HFF-Myc (cell line): ENCODE measurements around the gene PRR15.

Source experiments
- DNase-seq: peaks from one replicate; pipeline ENCODE4 v3.0.0-alpha.2; 2011; ENCODE audit warnings: low read depth; ENCODE audit errors: extremely low read depth
- H3K4me3 ChIP-seq: replicated peaks from 2 replicates; pipeline ENCODE4 v1.5.1; 2011; ENCODE audit warnings: low read depth, mild to moderate bottlenecking, control low read depth, low read length
- TF ChIP-seq, protein P1 (sequence below): IDR thresholded peaks from 2 replicates; pipeline ENCODE4 v1.5.1; 2012; ENCODE audit warnings: mild to moderate bottlenecking, low read depth, low read length, control low read depth; ENCODE audit errors: missing control alignments

Gene PRR15

DNA sequence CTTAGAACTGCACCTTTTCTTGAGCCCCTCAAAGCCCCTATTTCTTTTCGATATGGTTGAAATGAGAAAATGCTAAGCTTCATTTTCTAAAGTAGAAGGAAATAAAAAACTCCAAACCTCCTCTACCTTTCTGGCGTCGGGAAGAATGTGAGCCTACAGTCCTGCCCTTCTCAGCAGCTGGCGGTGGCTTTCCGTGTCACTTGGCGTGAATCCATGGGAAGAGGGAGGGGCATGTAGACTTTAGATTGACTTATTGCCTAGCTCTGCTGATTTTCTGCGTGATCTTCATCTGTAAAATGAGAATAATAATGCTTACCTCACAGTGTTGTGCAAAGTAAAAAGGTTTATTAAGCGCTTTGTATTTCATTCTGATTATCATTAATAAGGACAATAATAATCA, 35.0 kb downstream of the PRR15 start:
- no peak for DNase-seq
- TF ChIP-seq, protein P1, sequence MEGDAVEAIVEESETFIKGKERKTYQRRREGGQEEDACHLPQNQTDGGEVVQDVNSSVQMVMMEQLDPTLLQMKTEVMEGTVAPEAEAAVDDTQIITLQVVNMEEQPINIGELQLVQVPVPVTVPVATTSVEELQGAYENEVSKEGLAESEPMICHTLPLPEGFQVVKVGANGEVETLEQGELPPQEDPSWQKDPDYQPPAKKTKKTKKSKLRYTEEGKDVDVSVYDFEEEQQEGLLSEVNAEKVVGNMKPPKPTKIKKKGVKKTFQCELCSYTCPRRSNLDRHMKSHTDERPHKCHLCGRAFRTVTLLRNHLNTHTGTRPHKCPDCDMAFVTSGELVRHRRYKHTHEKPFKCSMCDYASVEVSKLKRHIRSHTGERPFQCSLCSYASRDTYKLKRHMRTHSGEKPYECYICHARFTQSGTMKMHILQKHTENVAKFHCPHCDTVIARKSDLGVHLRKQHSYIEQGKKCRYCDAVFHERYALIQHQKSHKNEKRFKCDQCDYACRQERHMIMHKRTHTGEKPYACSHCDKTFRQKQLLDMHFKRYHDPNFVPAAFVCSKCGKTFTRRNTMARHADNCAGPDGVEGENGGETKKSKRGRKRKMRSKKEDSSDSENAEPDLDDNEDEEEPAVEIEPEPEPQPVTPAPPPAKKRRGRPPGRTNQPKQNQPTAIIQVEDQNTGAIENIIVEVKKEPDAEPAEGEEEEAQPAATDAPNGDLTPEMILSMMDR, result no peak

DNA sequence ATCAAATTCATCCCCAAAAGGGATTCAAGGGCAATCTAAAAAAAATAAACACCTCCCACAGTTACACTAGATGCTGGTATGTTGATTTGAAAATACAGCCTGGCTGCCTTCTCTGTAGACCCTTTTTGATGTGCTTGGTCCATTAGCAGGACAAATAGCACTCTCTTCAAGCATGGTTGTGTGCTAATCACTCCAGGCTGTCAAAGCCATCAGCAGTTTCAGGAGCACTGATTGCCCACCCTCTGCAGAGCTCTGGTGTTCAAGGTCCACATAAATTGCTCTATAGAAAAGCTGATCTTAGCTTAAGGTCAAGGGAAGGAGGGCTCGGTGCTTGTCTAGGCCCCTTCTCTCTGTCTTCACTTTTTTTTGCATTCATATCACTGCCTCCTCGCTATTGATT, 35.4 kb downstream of the PRR15 start:
- TF ChIP-seq, protein P1, result no peak
- no peak for DNase-seq

More for the DNA sequence above, 35.0 kb downstream of the PRR15 start:
- H3K4me3 ChIP-seq, result no peak overlapping the region

DNA sequence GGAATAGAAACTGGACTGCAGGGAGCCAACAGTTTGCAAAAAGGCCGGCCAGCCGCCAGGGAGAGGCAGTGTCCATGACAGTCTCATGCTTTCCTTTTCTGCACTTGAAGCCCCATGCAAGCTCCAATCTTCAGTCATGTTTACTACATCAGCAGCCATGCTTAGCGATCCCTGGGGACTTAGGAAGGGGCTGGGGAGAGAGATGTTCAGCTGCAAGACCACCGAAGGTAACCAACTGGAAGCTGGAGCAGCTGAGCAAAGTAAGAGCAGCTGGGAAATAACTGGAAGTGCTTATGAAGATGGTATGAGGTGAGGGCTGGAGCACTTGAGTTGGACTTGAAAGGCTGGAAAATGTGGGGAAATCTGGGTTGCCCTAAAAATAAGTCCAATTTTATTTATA, 37.0 kb downstream of the PRR15 start:
- H3K4me3 ChIP-seq, result no peak overlapping the region
- TF ChIP-seq, protein P1, result no peak
- no peak for DNase-seq

More for the DNA sequence above, 35.4 kb downstream of the PRR15 start:
- no peak overlapping the region for H3K4me3 ChIP-seq

DNA sequence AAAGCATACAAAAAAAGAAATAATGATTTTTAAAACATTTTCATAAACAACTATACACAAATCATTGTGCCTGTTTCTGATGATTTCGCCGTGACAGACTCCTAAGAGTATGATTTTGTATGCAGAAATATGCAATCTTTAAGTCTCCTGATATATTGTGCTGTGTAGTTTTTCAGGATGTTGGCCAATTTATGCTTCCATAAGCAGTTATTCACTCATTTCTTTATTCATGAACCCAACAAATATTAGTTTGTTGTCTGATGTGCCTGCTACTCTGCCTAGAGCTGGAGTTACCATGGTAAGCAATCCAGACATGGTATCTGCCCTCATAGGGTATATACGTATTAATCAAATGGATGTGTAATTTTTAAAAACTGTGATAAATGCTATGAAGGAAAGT, 40.4 kb downstream of the PRR15 start:
- TF ChIP-seq, protein P1, result no peak
- no peak for DNase-seq
- no peak overlapping the region for H3K4me3 ChIP-seq

DNA sequence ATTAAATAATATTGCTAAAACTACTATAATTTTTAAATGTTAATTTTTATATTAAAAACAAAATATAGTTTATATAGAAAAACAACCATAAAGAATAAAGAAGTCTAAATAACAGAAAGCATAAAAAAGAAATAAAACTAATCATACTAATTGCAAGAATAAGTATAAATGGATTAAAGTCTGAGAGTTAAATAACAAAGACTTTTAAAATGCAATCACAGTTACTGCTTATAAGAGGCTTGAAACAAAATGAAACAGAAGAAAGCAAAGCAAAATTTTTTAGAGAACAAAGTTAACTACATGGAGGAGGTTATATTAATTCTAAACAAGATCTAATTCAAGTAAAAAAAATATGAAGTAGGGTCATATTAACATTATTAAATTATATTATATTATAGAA, 41.1 kb downstream of the PRR15 start:
- no peak overlapping the region for H3K4me3 ChIP-seq
- TF ChIP-seq, protein P1, result no peak
- no peak for DNase-seq

DNA sequence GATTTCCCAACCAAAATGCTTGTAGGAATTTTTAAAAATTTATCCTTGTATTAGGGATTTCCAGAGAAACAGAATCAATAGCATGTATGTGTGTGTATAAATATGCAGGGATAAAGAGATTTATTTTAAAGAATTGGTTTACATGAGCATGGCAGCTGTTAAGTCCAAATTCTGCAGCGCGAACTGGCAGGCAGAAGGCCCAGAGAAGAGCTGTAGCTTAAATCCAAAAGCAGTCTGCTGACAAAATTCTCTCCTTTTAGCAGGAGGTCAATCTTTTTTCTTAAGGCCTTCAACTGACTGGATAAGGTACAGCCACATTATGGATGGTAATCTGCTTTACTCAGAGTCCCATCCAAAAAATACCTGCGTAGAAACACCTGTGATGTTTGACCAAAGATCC, 42.0 kb downstream of the PRR15 start:
- DNase-seq, result no peak
- H3K4me3 ChIP-seq, result no peak overlapping the region
- TF ChIP-seq, protein P1, result no peak

DNA sequence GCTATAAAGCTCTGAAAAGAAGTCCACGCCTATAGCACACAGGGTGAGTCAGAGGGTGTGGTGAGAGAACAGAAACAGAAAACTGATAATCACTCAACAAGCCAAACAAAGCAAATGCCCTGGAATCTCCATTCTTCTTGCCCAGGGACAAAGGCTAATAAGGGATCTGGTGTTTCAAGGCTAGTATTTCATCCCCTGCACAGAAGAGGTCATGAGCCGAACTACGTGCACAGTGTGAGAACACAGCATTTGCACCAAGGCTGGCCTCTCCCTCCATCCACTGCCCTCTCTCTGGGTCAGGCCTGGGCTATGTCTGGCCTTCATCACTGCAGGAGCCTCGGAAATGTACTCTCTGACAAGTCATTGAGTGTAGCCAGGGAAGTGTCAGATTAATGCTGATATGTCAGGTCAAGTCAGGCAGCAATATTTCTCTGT, 42.7 kb downstream of the PRR15 start:
- TF ChIP-seq, protein P1, result no peak
- DNase-seq, result peak; percentile 30
- H3K4me3 ChIP-seq, result no peak overlapping the region
